HG03066 (cell line): ENCODE data around the gene CXCL16.

Source experiments
- ATAC-seq: cut with Tn5 transposase; IDR thresholded peaks from one replicate; pipeline ENCODE4 v1.9.1; 2021; ENCODE audit warnings: low read depth; ENCODE audit not compliant: unreplicated experiment

Gene CXCL16

GRCh38 chr17:4739122-4740024, at the start of gene CXCL16, which contains the start of gene ZMYND15:
Gene CXCL16 (minus strand): TSS chr17:4739928. CDS start chr17:4739339, 589 bp downstream.
Gene ZMYND15 (plus strand): TSS chr17:4739833. CDS start chr17:4740549, 716 bp downstream.
- no peak for ATAC-seq

GRCh38 chr17:4788807-4789700, 49.3 kb upstream of the CXCL16 start, which contains the start of gene GLTPD2:
Gene GLTPD2 (plus strand): TSS chr17:4788964. CDS start chr17:4789012, 48 bp downstream.
- ATAC-seq, result no peak

GRCh38 chr17:4788159-4788806, 48.6 kb upstream of the CXCL16 start:
- no peak for ATAC-seq

- ATAC-seq, result no peak
Observed at GRCh38 chr17:4786516-4786915, 46.8 kb upstream of the CXCL16 start.

- no peak for ATAC-seq
Observed at GRCh38 chr17:4786106-4786511, 46.4 kb upstream of the CXCL16 start, which contains the start of gene VMO1. Gene VMO1 (minus strand): TSS chr17:4786364. CDS start chr17:4786352, 12 bp downstream.

GRCh38 chr17:4785311-4786105, 45.8 kb upstream of the CXCL16 start:
- ATAC-seq, result no peak

- no peak for ATAC-seq
Observed at GRCh38 chr17:4782652-4783051, 42.9 kb upstream of the CXCL16 start.

- ATAC-seq, result no peak
Observed at GRCh38 chr17:4780325-4780955, 40.7 kb upstream of the CXCL16 start.

GRCh38 chr17:4777969-4778760, 38.4 kb upstream of the CXCL16 start:
- no peak for ATAC-seq

GRCh38 chr17:4772235-4772613, 32.5 kb upstream of the CXCL16 start:
- no peak for ATAC-seq

GRCh38 chr17:4771519-4772234, 31.9 kb upstream of the CXCL16 start, which contains the start of gene TM4SF5:
Gene TM4SF5 (plus strand): TSS chr17:4771886. CDS start chr17:4771923, 37 bp downstream.
- ATAC-seq, result no peak

- no peak for ATAC-seq
Observed at GRCh38 chr17:4769628-4770027, 29.9 kb upstream of the CXCL16 start.

GRCh38 chr17:4768298-4768697, 28.6 kb upstream of the CXCL16 start:
- ATAC-seq, result no peak

- ATAC-seq, result no peak
Observed at GRCh38 chr17:4766723-4767122, 27.0 kb upstream of the CXCL16 start.

GRCh38 chr17:4766201-4766600, 26.5 kb upstream of the CXCL16 start:
- ATAC-seq, result no peak

- no peak for ATAC-seq
Observed at GRCh38 chr17:4764595-4764994, 24.9 kb upstream of the CXCL16 start.

- no peak for ATAC-seq
Observed at GRCh38 chr17:4759776-4760236, 20.1 kb upstream of the CXCL16 start.

- no peak for ATAC-seq
Observed at GRCh38 chr17:4753392-4753791, 13.7 kb upstream of the CXCL16 start.
